GM18870 (cell line): ENCODE data around the gene FLACC1.
"Not testable (repeated sequence)": the region's sequence is repeated elsewhere in the genome, so short reads cannot be mapped to it uniquely, and the experiment has no call there.

Source experiments
- ATAC-seq: cut with Tn5 transposase; IDR thresholded peaks from one replicate; pipeline ENCODE4 v1.9.1; 2021; ENCODE audit warnings: moderate library complexity; ENCODE audit not compliant: unreplicated experiment

Gene FLACC1, protein sequence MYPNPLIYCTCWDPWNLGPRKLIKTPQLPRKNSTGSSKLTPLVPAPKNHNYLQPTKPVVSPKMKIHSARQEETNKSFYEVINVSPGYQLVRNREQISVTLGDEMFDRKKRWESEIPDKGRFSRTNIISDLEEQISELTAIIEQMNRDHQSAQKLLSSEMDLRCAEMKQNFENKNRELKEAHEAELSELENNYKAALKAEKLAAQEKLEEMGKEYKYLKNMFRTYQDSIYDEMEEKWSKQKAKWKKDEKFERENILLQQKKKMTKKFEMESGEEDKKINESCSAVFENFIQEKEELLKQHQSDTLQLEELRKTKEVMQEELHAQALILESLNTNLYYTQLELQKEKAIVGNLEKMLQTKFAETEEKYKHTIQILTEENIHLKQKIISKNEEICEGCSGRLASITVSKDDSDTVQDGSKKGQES

DNA sequence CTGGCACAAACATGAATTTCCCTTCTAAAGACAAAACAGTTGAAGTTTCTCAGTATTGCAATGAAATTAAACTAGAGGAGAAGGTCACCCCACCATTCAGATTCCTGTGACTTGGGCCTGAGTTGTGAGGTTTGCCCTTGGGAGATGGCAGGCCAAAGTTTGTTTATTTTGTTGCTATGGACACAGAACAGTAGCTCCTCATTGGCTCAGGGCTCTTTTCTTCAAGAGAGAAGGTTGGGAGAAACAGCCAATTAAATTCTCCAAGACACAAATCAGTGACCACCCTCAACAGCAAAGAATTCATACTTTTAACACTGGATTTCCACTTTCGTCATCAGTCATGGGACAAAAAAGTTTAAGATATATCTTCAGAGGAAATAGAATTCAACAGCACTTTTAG lies at the start of gene FLACC1:
Gene FLACC1, minus strand, starts transcription at position 125 of the 400 bp plus-strand sequence. CDS start 5,941 bp downstream, outside the sequence.
- no peak for ATAC-seq

GRCh38 chr2:201406077-201406662 lies 49.0 kb upstream of the FLACC1 start:
- ATAC-seq: no peak

GRCh38 chr2:201404699-201405280 lies 47.6 kb upstream of the FLACC1 start:
- no peak for ATAC-seq

DNA sequence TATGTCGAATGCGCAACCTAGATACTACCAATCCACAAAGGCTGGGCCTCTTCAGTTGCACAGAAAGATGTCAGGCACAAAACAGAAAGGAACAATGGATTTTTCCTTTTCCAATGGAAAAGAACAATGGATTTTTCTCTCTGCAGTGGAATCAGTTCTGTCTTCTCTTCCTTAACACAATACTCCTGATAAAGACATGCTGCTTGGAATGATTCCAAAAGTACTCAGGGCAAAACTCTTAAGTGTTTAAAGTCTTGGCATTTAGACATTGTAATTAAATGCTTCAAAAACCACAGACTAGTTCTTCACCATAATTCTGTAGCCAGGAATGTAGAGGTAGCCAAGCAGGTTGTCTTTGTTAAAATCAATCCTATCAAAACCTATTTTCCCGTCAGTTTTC lies 46.7 kb upstream of the FLACC1 start:
- ATAC-seq: no peak

DNA sequence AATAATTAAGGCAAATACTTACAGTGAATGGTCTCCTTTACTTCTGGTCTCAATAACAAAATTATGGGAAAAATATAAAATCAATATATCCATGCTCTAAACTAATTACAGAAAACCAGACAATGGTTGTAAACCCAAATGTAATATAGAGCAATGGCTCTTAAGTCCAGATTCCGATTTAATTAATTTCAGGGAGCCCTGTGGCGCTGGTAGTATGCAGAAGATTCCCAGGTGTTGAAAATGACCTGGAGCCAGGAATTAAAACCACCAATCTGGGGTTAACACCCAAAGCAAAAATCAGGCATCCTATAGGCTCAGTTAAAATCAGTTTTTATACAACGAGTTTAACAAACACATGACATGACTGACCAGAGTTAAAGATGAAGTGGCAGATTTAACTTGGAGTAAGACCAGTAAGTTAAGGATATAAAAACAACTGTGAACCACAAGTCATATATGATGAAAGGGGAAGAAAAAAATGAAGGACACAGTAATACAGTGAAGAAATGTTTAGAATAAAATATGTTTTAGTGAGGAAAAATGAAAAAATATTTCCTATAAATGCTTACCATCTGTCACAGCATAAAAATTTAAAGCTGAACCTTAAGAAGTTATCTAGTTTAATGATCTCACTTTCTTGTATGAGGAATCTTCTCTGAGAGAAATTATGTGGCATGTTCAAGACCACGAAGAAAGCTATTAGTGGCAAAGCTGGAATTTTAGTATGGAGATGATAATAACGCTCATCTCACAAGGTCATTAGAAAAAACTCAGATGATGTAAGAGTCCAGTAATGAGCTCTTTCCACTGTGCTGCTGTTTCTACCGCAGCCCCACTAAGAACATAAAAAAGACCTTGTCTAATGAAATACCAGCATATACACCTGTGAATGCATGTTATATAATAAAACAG lies 45.8 kb upstream of the FLACC1 start:
- ATAC-seq: no peak

GRCh38 chr2:201401815-201402214 lies 44.7 kb upstream of the FLACC1 start:
- ATAC-seq: no peak

DNA sequence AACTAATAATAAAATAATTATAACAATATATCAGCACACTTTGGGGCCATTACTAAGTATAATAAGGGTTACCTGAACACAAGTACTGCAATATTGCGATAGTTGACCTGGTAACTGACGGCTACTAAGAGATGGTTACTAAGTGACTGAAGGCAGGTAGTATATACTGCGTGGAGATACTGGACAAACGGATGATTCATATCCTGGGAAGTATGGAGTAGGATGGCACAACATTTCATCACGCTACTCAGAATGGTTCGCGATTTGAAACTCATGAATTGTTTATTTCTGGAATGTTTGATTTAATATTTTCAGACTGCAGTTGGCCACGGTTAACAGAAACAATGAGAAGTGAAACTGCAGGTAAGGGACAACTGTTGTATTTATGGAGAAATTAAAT lies 39.5 kb upstream of the FLACC1 start:
- no peak for ATAC-seq

GRCh38 chr2:201383136-201383535 lies 26.0 kb upstream of the FLACC1 start:
- no peak for ATAC-seq

DNA sequence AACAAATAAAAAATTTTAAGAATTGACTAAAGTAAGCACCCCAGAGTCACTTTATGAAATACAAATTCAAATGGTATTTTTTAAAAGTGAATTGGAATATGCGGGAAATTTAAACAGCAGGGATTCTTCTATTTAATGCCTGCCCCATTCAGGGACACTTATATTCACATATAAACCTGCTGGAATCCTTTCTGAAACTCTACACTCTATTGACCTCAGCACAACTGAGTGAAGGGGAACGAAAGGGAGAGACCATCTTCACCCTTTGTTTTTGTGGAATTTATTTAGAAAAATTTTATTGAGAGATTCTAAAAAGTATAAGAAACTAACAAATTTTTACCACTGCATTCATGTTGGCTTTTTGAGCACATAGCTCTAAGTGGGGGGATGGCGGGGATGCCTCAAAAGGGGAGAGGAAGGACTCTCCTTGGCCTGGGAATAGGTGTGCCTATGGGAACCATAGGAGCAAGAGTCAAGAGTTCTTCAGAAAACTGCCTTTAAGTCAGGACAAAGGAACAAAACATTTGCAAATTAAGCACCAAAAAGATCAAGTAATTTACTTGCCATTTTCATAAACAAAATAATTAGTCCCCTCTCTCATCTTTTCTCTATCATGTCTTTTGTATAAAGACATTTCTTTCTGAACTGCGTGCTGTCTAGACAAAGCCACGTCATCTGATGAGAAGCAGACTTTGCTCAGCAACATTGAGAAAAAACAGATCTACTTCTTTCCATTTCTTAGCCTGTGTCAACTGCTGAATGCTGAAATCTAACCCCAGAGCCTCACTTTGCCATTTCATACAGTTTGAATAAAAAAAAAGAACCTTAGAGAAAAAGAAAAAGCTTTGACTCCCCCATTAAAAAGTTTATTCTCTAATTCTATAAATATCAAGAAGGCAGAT lies 21.6 kb upstream of the FLACC1 start:
- ATAC-seq: no peak

- ATAC-seq: no peak
Measured at GRCh38 chr2:201377218-201377617, 20.1 kb upstream of the FLACC1 start.

- no peak for ATAC-seq
Measured at GRCh38 chr2:201369775-201370174, 12.6 kb upstream of the FLACC1 start.

GRCh38 chr2:201369318-201369717 lies 12.2 kb upstream of the FLACC1 start:
- not testable (repeated sequence) for ATAC-seq

- no peak for ATAC-seq
Measured at GRCh38 chr2:201366146-201366545, 9.0 kb upstream of the FLACC1 start.

- ATAC-seq: no peak
Measured at GRCh38 chr2:201363857-201364560, 6.9 kb upstream of the FLACC1 start.

DNA sequence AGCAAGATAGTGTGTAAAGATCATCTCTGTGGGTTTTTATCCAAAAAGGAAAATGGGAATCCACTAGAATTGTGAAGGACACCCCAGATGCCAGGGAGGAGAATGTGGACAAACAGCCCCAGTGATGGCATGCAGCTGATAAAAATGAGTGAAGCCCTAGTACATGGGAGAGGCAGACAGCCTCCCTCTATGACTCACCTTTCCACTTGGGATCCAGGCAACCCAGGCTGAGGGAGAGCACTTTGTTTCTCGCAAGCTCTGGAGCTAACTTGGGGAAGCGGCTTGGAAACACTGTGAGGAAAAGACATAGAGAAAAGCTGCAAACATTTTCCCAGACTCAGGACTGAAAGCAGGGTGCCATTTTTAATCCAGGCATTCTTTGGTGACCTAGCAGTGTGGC lies 5.3 kb upstream of the FLACC1 start:
- no peak for ATAC-seq

- ATAC-seq: no peak
Measured at GRCh38 chr2:201361078-201361733, 4.1 kb upstream of the FLACC1 start.

- ATAC-seq: no peak
Measured at GRCh38 chr2:201360256-201360655, 3.1 kb upstream of the FLACC1 start.

DNA sequence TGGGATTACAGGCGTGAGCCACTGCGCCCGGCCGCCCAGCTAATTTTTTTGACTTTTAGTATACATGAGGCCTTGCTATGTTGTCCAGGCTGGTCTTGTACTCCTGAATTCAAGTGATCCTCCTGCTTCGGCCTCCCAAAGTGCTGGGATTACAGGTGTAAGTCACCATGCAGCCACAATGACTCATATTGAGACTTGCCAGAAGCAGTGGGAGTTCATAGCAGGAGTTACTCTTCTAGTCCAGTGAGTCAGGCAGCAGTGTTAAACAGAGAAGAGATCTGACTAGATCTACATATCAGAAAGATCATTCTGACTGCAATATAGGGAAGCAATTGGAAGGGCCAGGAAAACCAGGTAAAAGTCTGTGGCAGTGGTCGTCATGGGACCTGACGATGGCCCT lies 1.5 kb upstream of the FLACC1 start:
- ATAC-seq: no peak

DNA sequence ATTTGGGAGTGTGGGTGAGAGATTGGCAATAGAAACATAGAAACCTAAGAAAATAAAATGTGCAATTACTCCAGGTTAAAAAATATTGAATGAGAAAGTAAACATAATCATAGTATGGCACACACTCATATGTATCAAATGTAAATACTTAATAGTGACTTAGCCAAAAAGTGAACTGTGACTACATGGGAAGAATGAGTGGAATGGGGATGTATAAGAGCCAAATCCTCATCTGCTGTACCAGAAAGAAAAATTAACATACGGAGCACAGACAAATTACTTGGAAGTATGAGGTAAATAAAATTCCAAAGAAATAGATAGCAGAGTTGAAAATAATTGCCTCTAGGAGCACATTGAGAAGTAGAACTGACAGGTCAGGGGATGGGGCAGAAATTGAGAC lies 4.0 kb downstream of the FLACC1 start:
- ATAC-seq: no peak
